ENCODE results near the gene USP28.

USP28 gene

GRCh38 chr11:113871336-113871735, 4.0 kb downstream of the USP28 start:
- Histone ChIP-seq H3K27me3 (no peaks in the 10 kb centered on the region), H3K4me3 (no peak overlapping the region), H3K4me1 (peaks cover 0 to 38% (median 14%) of the 10 kb centered on the region in 4 donors), H3K36me3 (peaks cover 0 to 4% (median 0%) of the 10 kb centered on the region in 3 donors), H3K9me3 (no peaks in the 10 kb centered on the region), H3K27ac (no peak overlapping the region)
- no peak for TF ChIP-seq CTCF (IDR thresholded peaks at IDR 0.05)
- no peak for DNase-seq
- intact Hi-C loops (cut with DNase I; ENCODE audit: low total_unique reads), result loop anchor here (10.0 kb wide), 1 partner anchor 97 kb away; the partner anchor contains the start of genes CLDN25 and ZW10

GRCh38 chr11:113867843-113868503, 7.4 kb downstream of the USP28 start:
- intact Hi-C loops (cut with DNase I; ENCODE audit: low total_unique reads), result no loop called here
- DNase-seq, result no peak
- no peak overlapping the region for H3K4me3 ChIP-seq
- H3K9me3 ChIP-seq, result no peaks in the 10 kb centered on the region
- no peak overlapping the region for H3K27ac ChIP-seq
- peaks cover 0 to 18% (median 5%) of the 10 kb centered on the region in 4 donors for H3K4me1 ChIP-seq
- TF ChIP-seq CTCF (IDR thresholded peaks at IDR 0.05), result no peak
- peaks cover 0 to 4% (median 0%) of the 10 kb centered on the region in 3 donors for H3K36me3 ChIP-seq
- no peaks in the 10 kb centered on the region for H3K27me3 ChIP-seq

- Histone ChIP-seq H3K4me1 (peaks cover 0 to under 1% (median 0%) of the 10 kb centered on the region in 4 donors), H3K36me3 (peaks cover 0 to 4% (median 0%) of the 10 kb centered on the region in 3 donors), H3K4me3 (no peak overlapping the region), H3K27ac (no peak overlapping the region), H3K27me3 (no peaks in the 10 kb centered on the region), H3K9me3 (no peaks in the 10 kb centered on the region)
- no peak for TF ChIP-seq CTCF (IDR thresholded peaks at IDR 0.05)
- intact Hi-C loops (cut with DNase I; ENCODE audit: low total_unique reads), result no loop called here
- no peak for DNase-seq
Measured at GRCh38 chr11:113865873-113866272, 9.5 kb downstream of the USP28 start.

GRCh38 chr11:113864410-113864809, 11.0 kb downstream of the USP28 start:
- H3K4me1 ChIP-seq, result no peaks in the 10 kb centered on the region
- intact Hi-C loops (cut with DNase I; ENCODE audit: low total_unique reads), result no loop called here
- no peak for TF ChIP-seq CTCF (IDR thresholded peaks at IDR 0.05)
- no peak for DNase-seq
- H3K36me3 ChIP-seq, result peaks cover 0 to 4% (median 0%) of the 10 kb centered on the region in 3 donors
- no peak overlapping the region for H3K27ac ChIP-seq
- no peaks in the 10 kb centered on the region for H3K9me3 ChIP-seq
- H3K27me3 ChIP-seq, result no peaks in the 10 kb centered on the region
- H3K4me3 ChIP-seq, result no peak overlapping the region

GRCh38 chr11:113862435-113862834, 12.9 kb downstream of the USP28 start:
- H3K4me1 ChIP-seq, result no peaks in the 10 kb centered on the region
- intact Hi-C loops (cut with DNase I; ENCODE audit: low total_unique reads), result no loop called here
- H3K27ac ChIP-seq, result no peak overlapping the region

More at GRCh38 chr11:113862435-113862834, 12.9 kb downstream of the USP28 start:
- no peak overlapping the region for H3K4me3 ChIP-seq
- no peak for DNase-seq
- H3K27me3 ChIP-seq, result no peaks in the 10 kb centered on the region
- H3K9me3 ChIP-seq, result no peaks in the 10 kb centered on the region
- TF ChIP-seq CTCF (IDR thresholded peaks at IDR 0.05), result no peak
- H3K36me3 ChIP-seq, result no peaks in the 10 kb centered on the region
